DND-41 (cell line): ENCODE results near the gene PI4KA.
"Not testable (repeated sequence)": the region's sequence is repeated elsewhere in the genome, so short reads cannot be mapped to it uniquely, and the experiment has no call there.

Source experiments
- EZH2 ChIP-seq: IDR thresholded peaks from 3 replicates; pipeline ENCODE4 v1.6.1; 2012; ENCODE audit warnings: borderline replicate concordance, low read depth, mild to moderate bottlenecking, moderate library complexity, low read length, inconsistent platforms; ENCODE audit not compliant: severe bottlenecking
- TF ChIP-seq, protein P1 (sequence below): IDR thresholded peaks from 2 replicates; pipeline ENCODE4 v1.5.1; 2012; ENCODE audit warnings: borderline replicate concordance, low read length, moderate library complexity, mild to moderate bottlenecking; ENCODE audit not compliant: poor library complexity, severe bottlenecking; ENCODE audit errors: extremely low read depth

DNA sequence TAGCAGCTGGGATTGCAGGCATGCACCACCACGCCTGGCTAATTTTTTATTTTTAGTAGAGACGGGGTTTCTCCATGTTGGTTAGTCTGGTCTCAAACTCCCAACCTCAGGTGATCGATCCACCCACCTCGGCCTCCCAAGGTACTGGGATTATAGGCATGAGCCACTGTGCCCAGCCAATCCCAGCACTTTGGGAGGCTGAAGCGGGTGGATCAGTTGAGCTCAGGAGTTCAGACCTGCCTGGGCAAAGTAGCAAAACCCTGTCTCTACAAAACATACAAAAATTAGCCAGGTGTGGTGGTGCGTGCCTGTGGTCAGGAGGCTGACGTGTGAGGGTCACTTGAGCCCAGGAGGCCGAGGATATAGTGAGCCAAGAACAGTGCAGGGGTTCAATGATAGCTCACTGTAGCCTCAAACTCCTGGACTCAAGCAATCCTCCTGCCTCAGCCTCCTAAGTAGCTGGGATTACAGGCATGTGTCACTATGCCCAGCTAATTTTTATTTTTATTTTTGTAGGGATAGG lies 36.8 kb downstream of the PI4KA start:
- TF ChIP-seq, protein P1, sequence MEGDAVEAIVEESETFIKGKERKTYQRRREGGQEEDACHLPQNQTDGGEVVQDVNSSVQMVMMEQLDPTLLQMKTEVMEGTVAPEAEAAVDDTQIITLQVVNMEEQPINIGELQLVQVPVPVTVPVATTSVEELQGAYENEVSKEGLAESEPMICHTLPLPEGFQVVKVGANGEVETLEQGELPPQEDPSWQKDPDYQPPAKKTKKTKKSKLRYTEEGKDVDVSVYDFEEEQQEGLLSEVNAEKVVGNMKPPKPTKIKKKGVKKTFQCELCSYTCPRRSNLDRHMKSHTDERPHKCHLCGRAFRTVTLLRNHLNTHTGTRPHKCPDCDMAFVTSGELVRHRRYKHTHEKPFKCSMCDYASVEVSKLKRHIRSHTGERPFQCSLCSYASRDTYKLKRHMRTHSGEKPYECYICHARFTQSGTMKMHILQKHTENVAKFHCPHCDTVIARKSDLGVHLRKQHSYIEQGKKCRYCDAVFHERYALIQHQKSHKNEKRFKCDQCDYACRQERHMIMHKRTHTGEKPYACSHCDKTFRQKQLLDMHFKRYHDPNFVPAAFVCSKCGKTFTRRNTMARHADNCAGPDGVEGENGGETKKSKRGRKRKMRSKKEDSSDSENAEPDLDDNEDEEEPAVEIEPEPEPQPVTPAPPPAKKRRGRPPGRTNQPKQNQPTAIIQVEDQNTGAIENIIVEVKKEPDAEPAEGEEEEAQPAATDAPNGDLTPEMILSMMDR, result not testable (repeated sequence)
- not testable (repeated sequence) for TF ChIP-seq EZH2
